ENCODE measurements around the gene PLXNC1.
"Not testable (repeated sequence)": the region's sequence is repeated elsewhere in the genome, so short reads cannot be mapped to it uniquely, and the experiment has no call there.

PLXNC1 gene

GRCh38 chr12:94305130-94305957, 157.0 kb downstream of the PLXNC1 start:
- no peak for DNase-seq

DNA sequence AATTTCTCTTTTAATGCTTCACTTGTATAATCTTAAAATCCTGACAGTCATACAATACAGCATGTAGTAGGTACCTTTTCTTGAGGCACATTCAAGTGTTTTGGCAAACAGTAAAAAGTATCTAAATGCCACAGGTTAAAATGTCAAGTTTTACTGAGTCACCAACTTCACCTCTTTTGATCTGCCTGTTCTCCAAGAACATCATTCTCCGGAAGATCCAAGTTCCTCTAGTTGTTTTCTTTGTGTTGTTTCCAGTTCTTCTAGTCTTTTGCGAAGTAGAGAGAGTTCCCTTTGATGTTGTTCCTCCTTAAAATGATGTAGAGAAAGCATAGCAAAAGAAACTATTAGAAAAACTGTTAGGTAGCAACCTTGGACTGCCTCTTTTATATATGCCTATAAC, 160.2 kb downstream of the PLXNC1 start:
- DNase-seq, result no peak

- no peak for DNase-seq
These were observed 161.0 kb downstream of the PLXNC1 start for GRCh38 chr12:94309373-94309772.

GRCh38 chr12:94312378-94312777, 164.0 kb downstream of the PLXNC1 start:
- no peak for DNase-seq

DNA sequence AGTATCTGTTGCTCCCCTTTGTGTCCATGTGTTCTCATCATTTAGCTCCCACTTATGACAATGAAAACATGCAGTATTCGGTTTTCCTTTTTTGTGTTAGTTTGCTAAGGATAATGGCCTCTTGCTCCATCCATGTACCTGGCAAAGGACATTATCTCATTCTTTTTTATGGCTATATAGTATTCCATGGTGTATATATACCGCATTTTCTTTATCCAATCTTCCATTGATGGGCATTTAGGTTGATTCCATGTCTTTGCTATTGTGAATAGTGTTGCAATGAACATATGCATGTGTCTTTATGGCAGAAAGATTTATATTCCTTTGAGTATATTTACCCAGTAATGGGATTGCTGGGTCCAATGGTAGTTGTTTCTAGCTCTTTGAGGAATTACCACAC, 168.2 kb downstream of the PLXNC1 start:
- not testable (repeated sequence) for DNase-seq

GRCh38 chr12:94318181-94318580, 169.8 kb downstream of the PLXNC1 start:
- no peak for DNase-seq

- no peak for DNase-seq
These were observed 171.7 kb downstream of the PLXNC1 start for GRCh38 chr12:94320109-94320508.

DNA sequence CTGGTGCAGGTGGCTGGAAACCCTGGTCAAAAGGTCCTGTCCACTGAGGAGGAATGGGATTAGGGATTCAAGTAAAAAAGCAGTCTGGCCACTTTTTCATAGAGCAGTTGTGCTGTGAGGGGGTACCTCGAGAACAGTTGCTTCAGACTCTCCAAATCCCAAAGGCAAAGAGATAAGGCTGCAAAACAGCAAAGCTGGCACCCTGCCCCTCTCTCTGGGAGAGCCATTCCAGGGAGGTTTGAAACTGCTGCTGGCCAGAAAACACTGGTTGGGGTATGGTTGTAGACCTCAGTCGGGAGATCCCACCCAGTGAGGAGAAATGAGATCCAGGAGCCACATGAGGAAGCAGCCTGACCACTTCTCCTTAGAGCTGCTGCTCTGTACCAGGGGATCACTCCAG, 174.0 kb downstream of the PLXNC1 start:
- DNase-seq, result no peak

GRCh38 chr12:94326234-94326633, 177.9 kb downstream of the PLXNC1 start:
- no peak for DNase-seq

DNA sequence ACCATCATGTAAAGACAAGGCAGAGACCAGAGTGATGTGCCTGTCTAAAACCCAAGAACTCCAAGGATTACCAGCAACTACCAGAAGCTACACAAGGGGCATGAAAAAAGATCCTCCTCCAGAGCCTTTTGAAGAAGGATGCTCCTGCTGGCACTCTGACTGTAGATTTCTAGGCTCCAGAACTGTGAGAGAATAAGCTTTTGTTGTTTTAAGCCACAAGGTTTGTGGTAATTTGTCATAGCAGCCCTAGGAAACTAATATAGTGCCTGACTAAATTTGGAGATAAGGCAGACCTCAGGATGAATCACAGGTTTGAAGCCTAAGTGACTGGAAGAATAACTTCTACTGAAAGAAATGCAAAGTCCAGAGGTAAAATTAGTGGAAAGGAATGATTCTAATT, 178.3 kb downstream of the PLXNC1 start:
- DNase-seq, result no peak

- DNase-seq, result no peak
These were observed 179.4 kb downstream of the PLXNC1 start for GRCh38 chr12:94327809-94328208.

GRCh38 chr12:94329366-94329765, 181.0 kb downstream of the PLXNC1 start:
- no peak for DNase-seq

- no peak for DNase-seq
These were observed 185.0 kb downstream of the PLXNC1 start for GRCh38 chr12:94333396-94333795.

DNA sequence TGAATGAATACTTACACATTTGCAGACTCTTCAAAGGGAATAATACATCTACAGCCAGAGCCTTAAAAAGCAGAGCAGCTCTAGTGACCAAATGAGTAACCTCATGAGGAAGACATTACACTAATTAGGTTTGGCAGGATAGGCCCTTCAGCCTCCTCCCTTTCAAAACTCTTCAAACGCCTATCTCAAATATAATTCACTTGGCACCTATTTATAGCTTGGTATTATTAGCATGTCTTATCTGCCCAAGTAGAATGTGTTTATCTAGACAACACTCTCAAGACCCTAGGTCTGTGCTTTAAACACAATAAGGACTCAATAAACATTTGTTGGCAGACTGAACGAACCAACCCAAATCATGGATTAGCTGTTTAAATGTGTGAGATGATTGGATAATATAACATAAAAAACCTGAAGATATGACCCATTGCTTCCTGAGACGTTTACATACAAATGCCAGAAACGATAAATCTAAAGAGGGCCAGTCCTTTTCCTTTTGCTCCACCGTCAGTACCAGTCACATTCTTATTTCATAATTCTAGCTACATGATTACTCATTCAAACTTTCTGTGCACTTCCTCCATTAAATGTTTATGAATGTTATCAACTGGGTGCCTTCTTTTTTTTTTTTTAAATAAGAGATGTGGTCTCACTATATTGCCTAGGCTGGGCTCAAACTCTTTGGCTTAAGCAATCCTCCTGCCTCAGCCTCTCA, 188.0 kb downstream of the PLXNC1 start:
- DNase-seq, result no peak

- no peak for DNase-seq
These were observed 189.8 kb downstream of the PLXNC1 start for GRCh38 chr12:94338006-94338794.

- no peak for DNase-seq
These were observed 192.2 kb downstream of the PLXNC1 start for GRCh38 chr12:94340573-94340972.

DNA sequence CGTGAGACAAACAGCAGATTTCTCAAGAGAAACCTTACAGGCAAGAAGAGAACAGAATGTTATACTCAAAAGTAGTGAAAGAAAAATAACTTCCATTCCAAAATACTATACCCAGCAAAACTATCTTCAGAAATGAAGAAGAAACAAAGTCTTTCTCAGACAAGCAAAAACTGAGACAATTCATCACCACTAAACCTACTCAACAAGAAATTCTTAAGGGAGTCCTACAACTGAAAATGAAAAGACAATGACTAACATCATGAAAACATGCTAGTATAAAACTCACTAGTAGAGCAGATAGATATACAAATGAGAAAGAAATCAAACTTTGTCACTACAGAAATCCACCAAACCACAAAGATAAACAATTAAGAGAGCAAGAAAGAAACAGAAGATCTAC, 204.8 kb downstream of the PLXNC1 start:
- no peak for DNase-seq
